ENCODE data around the gene EMC8. TPM values are rescaled to one million over a fixed set of nuclear protein-coding genes. Genes with fewer than 3 reads are reported as not detected.

EMC8 gene
- 28.8 and 37.6 TPM in 2 replicates for total RNA-seq

DNA sequence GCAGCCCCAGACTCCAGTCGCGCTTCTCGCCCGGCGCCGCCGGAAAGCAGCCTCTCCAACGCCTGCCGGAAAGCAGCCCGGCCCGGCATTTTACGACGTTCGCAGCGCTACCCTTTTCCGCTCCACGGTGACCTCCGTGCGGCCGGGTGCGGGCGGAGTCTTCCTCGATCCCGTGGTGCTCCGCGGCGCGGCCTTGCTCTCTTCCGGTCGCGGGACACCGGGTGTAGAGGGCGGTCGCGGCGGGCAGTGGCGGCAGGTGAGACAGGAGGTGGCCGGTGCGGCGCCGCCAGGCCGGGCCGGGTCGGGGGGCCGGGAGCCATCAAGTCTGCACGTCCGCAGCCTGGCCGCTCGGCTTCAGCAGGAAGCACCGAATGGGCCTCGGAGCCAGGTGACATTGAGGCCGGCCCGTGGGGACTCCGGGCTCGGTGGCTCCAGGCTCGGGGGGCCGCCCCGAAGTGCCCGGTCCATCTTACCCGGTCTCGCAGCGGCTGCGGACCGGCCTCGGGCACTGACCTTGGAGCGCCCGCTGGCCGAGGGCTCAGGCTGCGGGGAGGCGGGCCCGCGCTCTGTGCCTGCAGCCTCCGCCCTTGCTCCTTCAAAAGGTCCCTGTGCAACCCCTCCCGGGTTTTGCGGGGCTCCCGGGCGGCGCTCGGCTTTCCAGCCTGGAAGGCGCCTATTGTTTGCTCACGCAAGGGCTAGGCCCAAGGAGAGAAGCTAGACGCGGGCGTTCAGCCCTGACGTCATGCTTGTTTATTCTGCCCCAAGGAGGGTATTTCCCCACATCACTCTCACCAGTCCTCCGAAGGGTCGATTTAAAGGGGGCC, at the start of gene EMC8, which contains the start of gene COX4I1:
EMC8 (minus strand) TSS at position 48 of the 824 bp plus-strand sequence. CDS start 249 bp downstream, outside the sequence.
COX4I1 (plus strand) TSS at position 199 of the 824 bp plus-strand sequence. CDS start 1,511 bp downstream, outside the sequence.

DNA sequence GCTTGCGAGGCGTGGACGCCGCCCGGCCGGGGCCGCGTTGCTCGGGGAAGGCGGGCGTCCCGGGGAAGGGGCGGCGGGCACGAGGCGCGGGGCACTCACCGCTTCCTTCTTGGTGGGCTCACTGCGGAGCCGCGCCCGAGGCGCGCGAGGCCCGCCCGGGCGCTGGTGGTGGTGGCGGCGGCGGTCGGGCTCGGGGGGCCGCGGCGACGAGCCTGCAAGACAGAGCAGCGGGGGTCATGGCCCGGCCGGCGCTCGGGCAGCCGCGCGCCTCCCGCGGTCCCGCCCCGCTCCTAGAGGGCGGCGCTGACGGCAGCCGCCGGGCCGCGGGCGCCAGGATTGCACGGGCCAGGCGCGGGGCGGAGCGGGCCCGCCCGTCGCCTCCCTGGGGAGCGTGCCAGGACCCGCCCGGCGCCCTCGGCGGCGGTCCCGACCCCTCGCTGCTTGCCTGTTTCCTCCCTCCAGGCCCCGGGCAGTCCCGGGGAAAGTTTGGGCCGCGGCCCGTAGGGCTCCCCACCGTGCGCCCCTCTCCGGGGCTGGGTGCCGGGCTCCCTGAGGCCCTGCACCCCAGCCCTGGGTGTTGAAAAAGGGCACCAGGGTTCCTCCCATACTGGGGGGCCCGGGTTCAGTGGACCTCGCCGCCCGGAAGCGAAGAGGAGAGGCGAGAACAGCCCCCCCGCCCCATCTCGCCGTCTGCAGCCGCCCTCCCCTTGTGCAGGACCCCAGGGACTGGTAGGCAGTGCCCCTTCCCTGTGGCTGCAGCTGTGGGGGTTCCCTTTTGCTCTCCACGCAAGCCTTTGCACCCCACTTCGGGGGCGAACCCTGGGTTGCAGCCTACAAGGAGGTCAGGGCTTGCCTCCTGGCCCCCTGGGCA, 48.3 kb downstream of the EMC8 start, which contains the start of gene C16orf74:
C16orf74 (minus strand) TSS at position 270 of the 871 bp plus-strand sequence. CDS start 15,879 bp downstream, outside the sequence.

Other genes with a start within 250 kb of the EMC8 start
- gene GSE1, start 186.2 kb downstream of the EMC8 start, total RNA-seq = 16.0 and 16.7 TPM in 2 replicates
- 16.1 and 22.5 TPM in 2 replicates for gene GINS2, start 110.6 kb downstream of the EMC8 start, total RNA-seq
- gene C16orf74, start 48.4 kb downstream of the EMC8 start, total RNA-seq = 27.8 and 28.0 TPM in 2 replicates
- gene COX4I1, start 151 bp upstream of the EMC8 start, total RNA-seq = 586 and 693 TPM in 2 replicates
- gene IRF8, start 99.6 kb upstream of the EMC8 start, total RNA-seq = not detected in 2 replicates